ENCODE measurements around the gene BCL7B.
"Not testable (repeated sequence)": the region's sequence is repeated elsewhere in the genome, so short reads cannot be mapped to it uniquely, and the experiment has no call there.

The BCL7B gene

DNA sequence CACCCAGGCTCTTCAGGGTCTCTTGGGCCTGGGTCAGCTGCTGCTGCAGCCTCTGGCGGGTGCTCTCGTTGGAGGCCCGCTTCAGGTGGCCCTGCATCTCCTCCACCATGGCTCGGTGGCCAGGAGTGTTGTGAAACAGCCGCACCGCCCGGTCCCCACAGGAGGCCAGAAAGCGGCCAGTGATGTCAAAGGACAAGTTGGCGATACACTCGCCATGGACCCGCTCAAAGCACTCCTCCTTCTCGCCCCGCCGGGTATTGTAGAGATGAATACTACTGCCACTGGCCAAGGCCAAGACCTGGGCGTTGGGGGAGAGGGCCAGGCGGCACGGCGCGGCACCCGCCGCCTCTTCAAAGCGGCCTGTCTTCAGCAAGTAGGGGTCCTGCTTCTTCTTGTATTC is 13.0 kb upstream of the BCL7B start:
- H3K4me3 ChIP-seq (ENCODE audit: low read depth, low read length) = no peak overlapping the region
- TF ChIP-seq, protein P1, sequence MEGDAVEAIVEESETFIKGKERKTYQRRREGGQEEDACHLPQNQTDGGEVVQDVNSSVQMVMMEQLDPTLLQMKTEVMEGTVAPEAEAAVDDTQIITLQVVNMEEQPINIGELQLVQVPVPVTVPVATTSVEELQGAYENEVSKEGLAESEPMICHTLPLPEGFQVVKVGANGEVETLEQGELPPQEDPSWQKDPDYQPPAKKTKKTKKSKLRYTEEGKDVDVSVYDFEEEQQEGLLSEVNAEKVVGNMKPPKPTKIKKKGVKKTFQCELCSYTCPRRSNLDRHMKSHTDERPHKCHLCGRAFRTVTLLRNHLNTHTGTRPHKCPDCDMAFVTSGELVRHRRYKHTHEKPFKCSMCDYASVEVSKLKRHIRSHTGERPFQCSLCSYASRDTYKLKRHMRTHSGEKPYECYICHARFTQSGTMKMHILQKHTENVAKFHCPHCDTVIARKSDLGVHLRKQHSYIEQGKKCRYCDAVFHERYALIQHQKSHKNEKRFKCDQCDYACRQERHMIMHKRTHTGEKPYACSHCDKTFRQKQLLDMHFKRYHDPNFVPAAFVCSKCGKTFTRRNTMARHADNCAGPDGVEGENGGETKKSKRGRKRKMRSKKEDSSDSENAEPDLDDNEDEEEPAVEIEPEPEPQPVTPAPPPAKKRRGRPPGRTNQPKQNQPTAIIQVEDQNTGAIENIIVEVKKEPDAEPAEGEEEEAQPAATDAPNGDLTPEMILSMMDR (IDR thresholded peaks at IDR 0.05; ENCODE audit: borderline replicate concordance, insufficient read depth, low read depth, low read length) = no peak

- TF ChIP-seq, protein P1 (IDR thresholded peaks at IDR 0.05; ENCODE audit: borderline replicate concordance, insufficient read depth, low read depth, low read length) = no peak
These were observed 11.6 kb upstream of the BCL7B start for GRCh38 chr7:73569042-73569608.

GRCh38 chr7:73567846-73568685 is 10.6 kb upstream of the BCL7B start:
- TF ChIP-seq, protein P1 (IDR thresholded peaks at IDR 0.05; ENCODE audit: borderline replicate concordance, insufficient read depth, low read depth, low read length) = no peak
- no peak overlapping the region for H3K4me3 ChIP-seq (ENCODE audit: low read depth, low read length)

More at GRCh38 chr7:73569042-73569608, 11.6 kb upstream of the BCL7B start:
- H3K4me3 ChIP-seq (ENCODE audit: low read depth, low read length) = no peak overlapping the region

GRCh38 chr7:73567140-73567539 is 9.7 kb upstream of the BCL7B start:
- no peak overlapping the region for H3K4me3 ChIP-seq (ENCODE audit: low read depth, low read length)
- TF ChIP-seq, protein P1 (IDR thresholded peaks at IDR 0.05; ENCODE audit: borderline replicate concordance, insufficient read depth, low read depth, low read length) = no peak

- not testable (repeated sequence) for H3K4me3 ChIP-seq (ENCODE audit: low read depth, low read length)
These were observed 8.9 kb upstream of the BCL7B start for GRCh38 chr7:73566431-73566830.

DNA sequence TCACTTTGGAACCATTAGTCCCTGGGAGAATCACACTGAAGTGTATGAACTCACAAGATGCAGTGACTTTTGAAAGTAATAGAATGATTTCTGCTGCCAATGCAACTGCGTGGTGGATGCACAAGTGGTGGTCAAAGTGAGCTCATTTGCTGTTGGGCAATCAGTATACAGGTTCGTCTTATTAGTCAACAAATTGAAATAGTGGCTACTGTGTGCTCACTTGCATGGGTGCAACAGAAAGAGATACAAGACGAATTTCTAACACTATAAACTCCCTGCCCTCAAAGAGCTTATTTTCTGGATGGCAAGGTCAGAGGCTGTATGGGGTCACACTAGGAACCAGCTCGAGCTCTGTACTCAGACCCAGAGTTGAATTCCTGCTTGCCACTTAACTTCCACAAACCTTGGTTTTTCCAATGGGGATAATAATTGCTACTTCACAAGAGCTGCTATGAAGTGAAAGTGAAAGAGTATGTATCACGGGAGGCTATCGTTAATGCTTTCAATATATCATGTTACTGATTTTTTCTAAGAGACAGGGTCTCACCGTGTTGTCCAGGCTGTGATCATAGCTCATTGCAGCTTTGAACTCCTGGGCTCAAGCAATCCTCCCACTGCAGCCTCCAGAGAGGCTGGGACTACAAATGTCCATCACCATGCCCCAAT is 8.3 kb upstream of the BCL7B start:
- no peak overlapping the region for H3K4me3 ChIP-seq (ENCODE audit: low read depth, low read length)
- TF ChIP-seq, protein P1 (IDR thresholded peaks at IDR 0.05; ENCODE audit: borderline replicate concordance, insufficient read depth, low read depth, low read length) = no peak

DNA sequence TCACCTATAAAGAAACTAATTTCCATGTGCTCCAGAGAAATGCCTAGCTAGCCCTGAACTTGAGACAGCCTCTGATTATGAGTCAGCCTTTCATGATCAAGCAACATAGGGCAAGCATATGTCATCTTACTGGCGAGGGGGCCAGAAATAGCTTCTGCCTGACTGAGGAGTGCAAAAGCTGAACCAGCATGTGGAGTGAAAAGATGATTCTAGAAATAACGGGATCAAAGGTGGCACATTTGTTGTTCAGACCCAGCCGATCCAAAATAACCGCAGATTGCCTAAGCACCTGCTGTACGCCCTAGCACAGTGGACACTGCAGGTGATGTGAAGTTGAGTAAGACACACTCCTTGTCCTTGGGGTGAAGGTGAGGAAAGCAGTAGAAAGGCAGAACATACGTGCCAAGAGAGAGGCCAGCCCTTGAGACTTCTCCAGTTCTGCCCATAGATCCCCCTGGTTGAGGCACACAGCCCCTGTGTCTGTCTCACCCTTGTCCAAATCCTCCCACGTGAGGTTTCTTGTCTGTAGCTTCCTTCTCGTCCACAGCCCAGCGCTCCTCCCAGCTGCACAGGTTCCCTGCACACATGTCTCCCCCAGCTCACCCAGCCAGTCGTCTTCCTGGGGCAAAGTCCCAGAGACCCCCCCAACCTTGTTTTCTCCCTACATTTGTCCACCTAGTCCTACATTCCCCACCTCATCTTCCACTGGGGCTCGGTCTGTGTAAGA is 2.8 kb upstream of the BCL7B start:
- no peak overlapping the region for H3K4me3 ChIP-seq (ENCODE audit: low read depth, low read length)
- TF ChIP-seq, protein P1 (IDR thresholded peaks at IDR 0.05; ENCODE audit: borderline replicate concordance, insufficient read depth, low read depth, low read length) = no peak

Data from GM12875 (cell line).